Epithelial cell of esophagus (primary cell): ENCODE measurements around the gene MYLK.

Experiments
- DNase-seq: peaks from one replicate; pipeline ENCODE4 v3.0.0; 2010; ENCODE audit warnings: low read depth
- H3K4me3 ChIP-seq: 2 replicates; pipeline ENCODE4 v1.5.1; 2011; ENCODE audit warnings: mild to moderate bottlenecking, low read length, control low read depth
- TF ChIP-seq, protein P1 (sequence below): IDR thresholded peaks from 2 replicates; pipeline ENCODE4 v1.5.1; 2011; ENCODE audit warnings: low read depth, mild to moderate bottlenecking, low read length, control low read depth, inconsistent platforms; ENCODE audit not compliant: insufficient read depth; ENCODE audit errors: missing control alignments

MYLK gene

DNA sequence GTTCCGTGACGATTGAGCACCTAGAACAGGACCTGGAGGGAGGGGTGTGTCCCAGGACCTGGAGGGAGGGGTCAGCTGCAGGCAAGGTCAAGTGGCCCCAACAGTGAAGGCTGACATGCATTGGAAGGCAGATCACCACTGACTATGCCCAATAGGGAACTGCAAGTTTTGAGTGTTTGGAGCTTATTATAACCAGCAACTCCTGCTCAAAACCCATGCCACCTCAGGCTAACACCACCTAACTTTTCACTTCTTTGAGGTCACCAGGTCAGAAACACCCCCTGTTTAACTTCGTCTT is 93.1 kb downstream of the MYLK start:
- TF ChIP-seq, protein P1, sequence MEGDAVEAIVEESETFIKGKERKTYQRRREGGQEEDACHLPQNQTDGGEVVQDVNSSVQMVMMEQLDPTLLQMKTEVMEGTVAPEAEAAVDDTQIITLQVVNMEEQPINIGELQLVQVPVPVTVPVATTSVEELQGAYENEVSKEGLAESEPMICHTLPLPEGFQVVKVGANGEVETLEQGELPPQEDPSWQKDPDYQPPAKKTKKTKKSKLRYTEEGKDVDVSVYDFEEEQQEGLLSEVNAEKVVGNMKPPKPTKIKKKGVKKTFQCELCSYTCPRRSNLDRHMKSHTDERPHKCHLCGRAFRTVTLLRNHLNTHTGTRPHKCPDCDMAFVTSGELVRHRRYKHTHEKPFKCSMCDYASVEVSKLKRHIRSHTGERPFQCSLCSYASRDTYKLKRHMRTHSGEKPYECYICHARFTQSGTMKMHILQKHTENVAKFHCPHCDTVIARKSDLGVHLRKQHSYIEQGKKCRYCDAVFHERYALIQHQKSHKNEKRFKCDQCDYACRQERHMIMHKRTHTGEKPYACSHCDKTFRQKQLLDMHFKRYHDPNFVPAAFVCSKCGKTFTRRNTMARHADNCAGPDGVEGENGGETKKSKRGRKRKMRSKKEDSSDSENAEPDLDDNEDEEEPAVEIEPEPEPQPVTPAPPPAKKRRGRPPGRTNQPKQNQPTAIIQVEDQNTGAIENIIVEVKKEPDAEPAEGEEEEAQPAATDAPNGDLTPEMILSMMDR: no peak
- H3K4me3 ChIP-seq: no peak overlapping the region
- no peak for DNase-seq

DNA sequence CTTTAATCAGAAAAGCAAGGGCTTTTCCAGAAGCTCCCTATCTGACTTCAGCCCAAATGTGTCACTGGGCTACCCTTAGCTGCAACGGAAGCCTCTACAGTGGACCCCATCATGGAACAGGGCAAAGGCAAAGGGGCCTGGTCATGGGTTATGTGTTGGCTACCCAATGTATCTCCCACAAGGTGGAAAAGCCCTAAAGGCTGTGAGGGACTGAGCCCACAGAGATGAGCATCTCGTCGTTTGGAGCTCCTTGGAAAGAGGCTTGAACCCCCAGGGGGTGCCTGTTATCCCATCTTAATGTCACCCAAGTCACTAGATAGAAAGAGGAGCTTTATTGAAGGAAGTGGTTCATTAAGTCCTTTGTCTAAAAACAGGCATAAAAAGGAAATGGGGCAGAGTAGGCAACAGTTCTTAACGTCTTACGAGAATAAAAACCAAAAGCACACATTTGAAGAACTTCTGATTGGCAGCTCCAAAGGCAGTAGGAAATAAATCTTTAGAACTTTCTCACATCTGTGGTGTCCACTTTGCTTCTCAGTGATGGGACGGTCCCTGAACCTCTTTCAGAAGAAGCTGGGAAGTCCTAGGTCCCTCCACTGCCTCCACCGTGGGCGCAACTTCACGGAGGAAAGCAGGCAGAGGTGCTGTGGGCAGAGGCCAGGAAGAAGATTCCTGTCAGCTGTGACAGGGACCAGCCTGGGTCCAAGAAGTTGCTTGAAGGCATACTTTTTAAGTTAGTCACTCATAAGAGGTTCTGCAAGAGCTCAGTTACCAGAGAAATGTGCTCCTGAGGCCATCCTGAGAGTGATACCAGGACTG is 93.7 kb downstream of the MYLK start:
- DNase-seq: no peak

DNA sequence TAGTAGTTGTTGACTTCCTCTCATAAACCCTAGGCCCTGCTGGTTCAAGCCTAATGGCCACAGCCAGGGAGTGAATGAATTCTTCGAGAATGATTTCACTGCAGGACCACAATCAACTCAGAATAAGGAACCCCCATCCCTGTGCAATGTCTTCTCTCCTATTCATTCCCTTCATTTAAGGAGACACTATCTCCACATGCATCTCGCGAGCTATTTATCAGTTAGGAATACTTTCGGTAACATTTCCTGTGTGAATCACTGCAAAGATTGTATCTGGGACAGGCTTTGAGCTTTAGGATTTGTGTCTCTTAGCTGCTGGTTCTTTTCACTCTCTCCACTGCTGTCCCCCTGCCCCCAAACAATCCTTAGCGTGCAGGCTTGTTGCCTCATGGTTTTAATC is 94.4 kb downstream of the MYLK start:
- TF ChIP-seq, protein P1: no peak
- no peak overlapping the region for H3K4me3 ChIP-seq
- DNase-seq: no peak

More for the DNA sequence above, 93.7 kb downstream of the MYLK start:
- TF ChIP-seq, protein P1: no peak
- H3K4me3 ChIP-seq: no peak overlapping the region

DNA sequence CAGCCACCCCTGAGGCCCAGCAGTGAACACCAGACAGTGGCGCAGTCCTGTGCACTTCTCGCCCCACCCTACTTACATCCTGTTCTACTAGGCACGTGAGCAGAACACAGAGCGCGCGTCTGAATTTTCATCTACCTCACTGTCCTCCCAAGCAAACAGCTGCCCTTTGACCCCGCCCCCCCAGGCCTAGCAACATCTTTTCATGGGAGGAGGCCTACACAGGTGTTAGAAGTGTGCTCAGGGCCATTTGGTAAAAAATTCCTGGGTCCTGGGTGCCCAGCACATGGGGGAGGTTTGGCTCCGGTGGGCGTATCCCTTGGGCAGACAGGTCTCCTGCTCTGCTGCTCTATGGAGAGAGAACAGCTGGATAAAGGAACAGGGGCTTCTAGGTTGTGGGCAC is 95.0 kb downstream of the MYLK start:
- no peak overlapping the region for H3K4me3 ChIP-seq
- TF ChIP-seq, protein P1: no peak
- DNase-seq: no peak

DNA sequence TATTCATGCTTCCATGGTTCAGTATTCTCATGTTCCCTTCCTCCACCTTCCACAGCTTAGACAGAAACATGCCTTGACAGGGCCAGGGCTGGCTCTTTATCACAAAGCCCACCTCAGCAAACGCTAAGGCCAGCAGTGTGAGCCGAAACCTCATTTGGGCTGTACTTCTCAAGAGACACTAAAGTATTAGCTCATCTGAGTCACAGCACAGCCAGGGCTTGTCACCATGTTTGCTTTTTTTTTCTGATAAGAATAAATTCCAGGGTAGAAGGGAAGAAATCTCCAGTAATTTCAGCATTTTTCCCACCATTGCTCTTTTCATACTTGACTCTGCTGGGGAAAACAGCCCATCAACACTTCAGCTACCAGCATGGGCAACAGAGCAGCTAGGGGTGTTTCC is 95.4 kb downstream of the MYLK start:
- TF ChIP-seq, protein P1: no peak
- DNase-seq: no peak
- H3K4me3 ChIP-seq: no peak overlapping the region

DNA sequence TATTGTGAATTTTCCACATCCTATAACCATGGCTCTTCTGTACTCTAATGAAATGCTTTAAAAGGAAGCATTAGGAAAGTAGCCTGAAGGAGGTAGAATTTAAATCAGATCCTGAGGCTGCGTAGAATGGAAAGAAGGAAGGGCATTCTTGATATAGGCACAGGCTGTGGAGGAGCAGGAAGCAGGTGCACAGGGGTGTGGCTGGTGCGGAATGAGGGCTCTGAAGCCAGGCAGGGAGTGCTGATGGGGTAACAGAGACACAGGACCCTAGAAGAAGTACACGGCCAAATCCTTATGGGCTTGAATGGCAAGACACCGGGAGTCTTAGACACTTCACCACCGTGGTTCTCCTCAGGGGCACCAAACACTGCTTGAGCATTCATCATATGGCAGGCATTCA is 97.0 kb downstream of the MYLK start:
- H3K4me3 ChIP-seq: no peak overlapping the region
- TF ChIP-seq, protein P1: no peak
- no peak for DNase-seq

DNA sequence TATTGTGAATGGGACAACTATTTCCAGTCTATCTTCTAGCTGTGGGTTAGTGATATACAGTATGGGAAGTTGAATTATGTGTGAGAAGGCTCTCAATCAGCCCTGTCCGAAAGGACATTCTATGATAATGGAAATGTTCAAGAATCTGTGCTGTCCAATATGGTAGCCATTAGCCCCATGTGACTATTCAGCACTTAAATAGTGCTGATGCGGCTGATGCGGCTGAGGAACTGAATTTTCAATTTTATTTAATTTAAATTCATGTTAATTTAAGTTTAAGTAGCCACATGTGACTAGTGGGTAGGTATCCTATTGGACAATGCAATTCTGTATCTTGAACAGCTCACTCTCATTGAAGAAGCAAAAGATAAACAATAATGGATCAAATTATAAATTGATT is 98.5 kb downstream of the MYLK start:
- TF ChIP-seq, protein P1: no peak
- no peak overlapping the region for H3K4me3 ChIP-seq
- DNase-seq: no peak
